H9 (cell line): ENCODE data around the gene ADAMTS16. TPM values are rescaled to one million over a fixed set of nuclear protein-coding genes. Genes with fewer than 3 reads are reported as not detected.

Source experiments
- DNase-seq: peaks from one replicate; pipeline ENCODE4 v3.0.0-alpha.2; 2017
- H2AFZ ChIP-seq: one replicate; pipeline ENCODE4 v1.6.1; 2013; ENCODE audit warnings: mild to moderate bottlenecking, low read length, control low read depth, moderate library complexity
- H2AK5ac ChIP-seq: 2 replicates; pipeline ENCODE4 v1.6.1; 2013; ENCODE audit warnings: low read length, control low read depth, mixed read lengths; ENCODE audit not compliant: insufficient read length
- H2BK120ac ChIP-seq: one replicate; pipeline ENCODE4 v1.6.1; 2013; ENCODE audit warnings: low read depth, mild to moderate bottlenecking, low read length, control low read depth, inconsistent platforms; ENCODE audit not compliant: poor library complexity, severe bottlenecking
- H2BK12ac ChIP-seq: 2 replicates; pipeline ENCODE4 v1.6.1; 2013; ENCODE audit warnings: low read length, control low read depth, mixed read lengths, low read depth; ENCODE audit not compliant: insufficient read length
- H2BK15ac ChIP-seq: 2 replicates; pipeline ENCODE4 v1.6.1; 2013; ENCODE audit warnings: low read depth, low read length, control low read depth
- H2BK20ac ChIP-seq: one replicate; pipeline ENCODE4 v1.6.1; 2013; ENCODE audit warnings: low read depth, mild to moderate bottlenecking, low read length, control low read depth, inconsistent platforms; ENCODE audit not compliant: poor library complexity, severe bottlenecking
- H2BK5ac ChIP-seq: 2 replicates; pipeline ENCODE4 v1.6.1; 2013; ENCODE audit warnings: low read length, control low read depth, mixed read lengths; ENCODE audit not compliant: insufficient read length
- H3K14ac ChIP-seq: 2 replicates; pipeline ENCODE4 v1.6.1; 2013; ENCODE audit warnings: low read length, control low read depth; ENCODE audit not compliant: insufficient read depth
- H3K18ac ChIP-seq: 2 replicates; pipeline ENCODE4 v1.6.1; 2013; ENCODE audit warnings: low read depth, mild to moderate bottlenecking, mixed read lengths, low read length, control low read depth; ENCODE audit not compliant: insufficient read length
- H3K23ac ChIP-seq: 2 replicates; pipeline ENCODE4 v1.6.1; 2013; ENCODE audit warnings: low read length, control low read depth, mixed read lengths, low read depth; ENCODE audit not compliant: insufficient read length
- H3K23me2 ChIP-seq: 2 replicates; pipeline ENCODE4 v1.6.1; 2013; ENCODE audit warnings: low read depth, mild to moderate bottlenecking, mixed read lengths, low read length, control low read depth; ENCODE audit not compliant: insufficient read length, poor library complexity, severe bottlenecking
- H3K27ac ChIP-seq: 2 replicates; pipeline ENCODE4 v1.5.1; 2013; ENCODE audit warnings: low read length, control low read depth, mixed read lengths, low read depth; ENCODE audit not compliant: insufficient read length
- H3K27me3 ChIP-seq: 2 replicates; pipeline ENCODE4 v1.6.1; 2013; ENCODE audit warnings: low read length, control low read depth, inconsistent platforms; ENCODE audit not compliant: insufficient read depth
- H3K4ac ChIP-seq: 2 replicates; pipeline ENCODE4 v1.6.1; 2013; ENCODE audit warnings: low read depth, mild to moderate bottlenecking, control low read depth, inconsistent platforms, low read length, moderate library complexity
- H3K4me1 ChIP-seq: 2 replicates; pipeline ENCODE4 v1.6.1; 2013; ENCODE audit warnings: low read length, control low read depth, inconsistent platforms; ENCODE audit not compliant: insufficient read depth
- H3K4me2 ChIP-seq: 2 replicates; pipeline ENCODE4 v1.6.1; 2013; ENCODE audit warnings: low read length, control low read depth, mixed read lengths; ENCODE audit not compliant: insufficient read length, insufficient read depth
- H3K56ac ChIP-seq: 2 replicates; pipeline ENCODE4 v1.6.1; 2013; ENCODE audit warnings: low read depth, mild to moderate bottlenecking, mixed read lengths, low read length, control low read depth; ENCODE audit not compliant: insufficient read length
- H3K79me1 ChIP-seq: 2 replicates; pipeline ENCODE4 v1.6.1; 2013; ENCODE audit warnings: low read depth, mild to moderate bottlenecking, moderate library complexity, low read length, control low read depth, inconsistent platforms; ENCODE audit not compliant: insufficient read depth, poor library complexity, severe bottlenecking
- H3K79me2 ChIP-seq: 2 replicates; pipeline ENCODE4 v1.6.1; 2013; ENCODE audit warnings: low read length, control low read depth, inconsistent platforms; ENCODE audit not compliant: insufficient read depth
- H3K9ac ChIP-seq: 2 replicates; pipeline ENCODE4 v1.6.1; 2013; ENCODE audit warnings: low read length, control low read depth, mixed read lengths; ENCODE audit not compliant: insufficient read length; ENCODE audit errors: extremely low read depth
- H3K9me3 ChIP-seq: one replicate; pipeline ENCODE4 v1.6.1; 2013; ENCODE audit warnings: low read depth, low read length, inconsistent platforms; ENCODE audit not compliant: control insufficient read depth
- H3T11ph ChIP-seq: one replicate; pipeline ENCODE4 v1.6.1; 2013; ENCODE audit warnings: mild to moderate bottlenecking, low read length, control low read depth, inconsistent platforms
- H4K20me1 ChIP-seq: one replicate; pipeline ENCODE4 v1.6.1; 2013; ENCODE audit not compliant: control insufficient read depth, insufficient read length, insufficient read depth
- H4K5ac ChIP-seq: 2 replicates; pipeline ENCODE4 v1.6.1; 2013; ENCODE audit warnings: low read depth, mild to moderate bottlenecking, mixed read lengths, low read length, control low read depth; ENCODE audit not compliant: insufficient read length
- H4K8ac ChIP-seq: replicated peaks from 2 replicates; pipeline ENCODE4 v1.6.1; 2013; ENCODE audit warnings: low read length, control low read depth, mixed read lengths, low read depth; ENCODE audit not compliant: insufficient read length
- H4K91ac ChIP-seq: 2 replicates; pipeline ENCODE4 v1.6.1; 2013; ENCODE audit warnings: low read depth, mild to moderate bottlenecking, moderate library complexity, mixed read lengths, low read length, control low read depth; ENCODE audit not compliant: insufficient read length
- H3K27ac Mint-ChIP-seq, 3 experiments: 2 replicates in 2 of 3; 3 replicates in 1 of 3; pipeline ENCODE4 v1.8.0; 2020 to 2021; ENCODE audit warnings: mixed read lengths in 3 of 3, mild to moderate bottlenecking in 1 of 3, moderate library complexity in 1 of 3
- H3K27me3 Mint-ChIP-seq: 2 replicates; pipeline ENCODE4 v1.8.0; 2021; ENCODE audit warnings: low read depth, mild to moderate bottlenecking, moderate library complexity, mixed read lengths
- H3K36me3 Mint-ChIP-seq, 3 experiments: 2 replicates in 2 of 3; 3 replicates in 1 of 3; pipeline ENCODE4 v1.8.0; 2020 to 2021; ENCODE audit warnings: low read depth in 3 of 3, mixed read lengths in 3 of 3; ENCODE audit not compliant: insufficient read depth in 1 of 3
- H3K4me1 Mint-ChIP-seq, 2 experiments: 2 replicates each; pipeline ENCODE4 v1.8.0; 2020; ENCODE audit warnings: mixed read lengths in 2 of 2
- H3K4me3 Mint-ChIP-seq, 2 experiments: 2 replicates in 1 of 2; 3 replicates in 1 of 2; pipeline ENCODE4 v1.8.0; 2020 to 2021; ENCODE audit warnings: mild to moderate bottlenecking in 2 of 2, mixed read lengths in 2 of 2, moderate library complexity in 1 of 2
- H3K9me3 Mint-ChIP-seq, 2 experiments: 2 replicates in 1 of 2; 3 replicates in 1 of 2; pipeline ENCODE4 v1.8.0; 2020; ENCODE audit warnings: mild to moderate bottlenecking in 2 of 2, mixed read lengths in 2 of 2, moderate library complexity in 1 of 2
- WGBS: extraction: QIAGEN DNeasy Blood & Tissue Kit; methylation state at CpG from one replicate; pipeline ENCODE4 v1.1.7; 2013; ENCODE audit warnings: missing lambda C conversion rate, low lambda C conversion rate, mixed read lengths; ENCODE audit not compliant: insufficient read length; ENCODE audit errors: extremely low coverage; 5-methylcytosine and 5-hydroxymethylcytosine counted together
- total RNA-seq: library from RNA; stranded (reverse); gene quantifications from 2 replicates; pipeline ENCODE4 v1.2.1, GENCODE V29; 2021
- TF ChIP-seq, protein P1 (sequence below): fragments of 200-600 bp; sonication (generic); conservative IDR thresholded peaks from 3 replicates; pipeline ENCODE4 v1.8.0; 2021; ENCODE audit warnings: antibody characterized with exemption, mild to moderate bottlenecking

The ADAMTS16 gene
- total RNA-seq, 1 experiment from 2014 or later, result 4.5 TPM

GRCh38 chr5:5182508-5183188, 42.5 kb downstream of the ADAMTS16 start:
- Histone ChIP-seq H3K14ac (peak overlapping the region; percentile 9; the same call in 1 of the 2 replicates), H4K5ac (peak overlapping the region; percentile 94), H2BK5ac (peak overlapping the region; percentile 71), H2AFZ (no peak overlapping the region), H4K8ac (peak overlapping the region; percentile 63), H3K9me3 (no peaks in the 10 kb centered on the region), H2BK12ac (peak overlapping the region; percentile 77), H3K4ac (no peak overlapping the region), H3K27ac (peak overlapping the region; percentile 98), H2BK120ac (no peak overlapping the region), H3K18ac (peak overlapping the region; percentile 80), H3K79me2 (no peaks in the 10 kb centered on the region), H3K23me2 (no peaks in the 10 kb centered on the region), H2BK20ac (no peak overlapping the region), H3K4me2 (peak overlapping the region; percentile 44), H2BK15ac (no peak overlapping the region), H3K4me1 (peaks cover 21% of the 10 kb centered on the region; the same call in 1 of the 2 replicates), H3T11ph (no peak overlapping the region), H4K20me1 (peaks cover 2% of the 10 kb centered on the region), H4K91ac (no peak overlapping the region), H3K79me1 (no peaks in the 10 kb centered on the region), H3K56ac (no peak overlapping the region), H3K27me3 (no peaks in the 10 kb centered on the region), H3K23ac (no peak overlapping the region), H2AK5ac (no peak overlapping the region), H3K9ac (peak overlapping the region; percentile 20)
- H3K36me3 Mint-ChIP-seq, result peaks cover 0 to 3% (median 3%) of the 10 kb centered on the region in 3 experiments; a peak in 3 of 7 replicates
- no CpG with 5 or more reads among the region's 5 CpGs for WGBS
- H3K4me1 Mint-ChIP-seq, result peaks cover 71 to 78% of the 10 kb centered on the region in 2 experiments
- H3K4me3 Mint-ChIP-seq, result peak overlapping the region; percentile 51 to 76
- DNase-seq, result no peak
- peak overlapping the region; percentile 79 to 99 (median 86) for H3K27ac Mint-ChIP-seq
- peaks cover 0 to 2% of the 10 kb centered on the region in 2 experiments; a peak in 1 of 5 replicates for H3K9me3 Mint-ChIP-seq
- TF ChIP-seq, protein P1, sequence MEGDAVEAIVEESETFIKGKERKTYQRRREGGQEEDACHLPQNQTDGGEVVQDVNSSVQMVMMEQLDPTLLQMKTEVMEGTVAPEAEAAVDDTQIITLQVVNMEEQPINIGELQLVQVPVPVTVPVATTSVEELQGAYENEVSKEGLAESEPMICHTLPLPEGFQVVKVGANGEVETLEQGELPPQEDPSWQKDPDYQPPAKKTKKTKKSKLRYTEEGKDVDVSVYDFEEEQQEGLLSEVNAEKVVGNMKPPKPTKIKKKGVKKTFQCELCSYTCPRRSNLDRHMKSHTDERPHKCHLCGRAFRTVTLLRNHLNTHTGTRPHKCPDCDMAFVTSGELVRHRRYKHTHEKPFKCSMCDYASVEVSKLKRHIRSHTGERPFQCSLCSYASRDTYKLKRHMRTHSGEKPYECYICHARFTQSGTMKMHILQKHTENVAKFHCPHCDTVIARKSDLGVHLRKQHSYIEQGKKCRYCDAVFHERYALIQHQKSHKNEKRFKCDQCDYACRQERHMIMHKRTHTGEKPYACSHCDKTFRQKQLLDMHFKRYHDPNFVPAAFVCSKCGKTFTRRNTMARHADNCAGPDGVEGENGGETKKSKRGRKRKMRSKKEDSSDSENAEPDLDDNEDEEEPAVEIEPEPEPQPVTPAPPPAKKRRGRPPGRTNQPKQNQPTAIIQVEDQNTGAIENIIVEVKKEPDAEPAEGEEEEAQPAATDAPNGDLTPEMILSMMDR, result no peak
- H3K27me3 Mint-ChIP-seq, result peaks cover 13% of the 10 kb centered on the region
